Body of pancreas (tissue), 4 donors: ENCODE measurements around the gene KLF16.

Source experiments
- CTCF ChIP-seq, 7 experiments: fragments of 450-650 bp in 4 of 7; fragments of 200-600 bp in 3 of 7; sonication (generic) in 3 of 7; IDR thresholded peaks; one replicate each; pipeline ENCODE4 v1.5.1; 2016 to 2019; ENCODE audit warnings: antibody characterized with exemption in 7 of 7
- POLR2A ChIP-seq, 3 donors: fragments of 450-650 bp; IDR thresholded peaks; one replicate each; pipeline ENCODE4 v1.6.1; 2016; ENCODE audit warnings: antibody characterized with exemption in 3 of 3, mild to moderate bottlenecking in 2 of 3

- TF ChIP-seq CTCF (IDR thresholded peaks at IDR 0.05) (no peak), POLR2A (IDR thresholded peaks at IDR 0.05) (no peak)
These were observed 44.9 kb upstream of the KLF16 start for GRCh38 chr19:1908364-1908678.
